ENCODE measurements around the gene GALT. TPM values are rescaled to one million over a fixed set of nuclear protein-coding genes. Genes with fewer than 3 reads are reported as not detected.
A peak's percentile ranks its signal among the peaks of the same experiment; 100 is the strongest.

The GALT gene
- total and polyA plus RNA-seq, 4 donors, result 58.6 to 196 (median 115) TPM

GRCh38 chr9:34651876-34652601 is 5.6 kb downstream of the GALT start, which contains the start of gene IL11RA (continued):
- TF ChIP-seq, protein P1, sequence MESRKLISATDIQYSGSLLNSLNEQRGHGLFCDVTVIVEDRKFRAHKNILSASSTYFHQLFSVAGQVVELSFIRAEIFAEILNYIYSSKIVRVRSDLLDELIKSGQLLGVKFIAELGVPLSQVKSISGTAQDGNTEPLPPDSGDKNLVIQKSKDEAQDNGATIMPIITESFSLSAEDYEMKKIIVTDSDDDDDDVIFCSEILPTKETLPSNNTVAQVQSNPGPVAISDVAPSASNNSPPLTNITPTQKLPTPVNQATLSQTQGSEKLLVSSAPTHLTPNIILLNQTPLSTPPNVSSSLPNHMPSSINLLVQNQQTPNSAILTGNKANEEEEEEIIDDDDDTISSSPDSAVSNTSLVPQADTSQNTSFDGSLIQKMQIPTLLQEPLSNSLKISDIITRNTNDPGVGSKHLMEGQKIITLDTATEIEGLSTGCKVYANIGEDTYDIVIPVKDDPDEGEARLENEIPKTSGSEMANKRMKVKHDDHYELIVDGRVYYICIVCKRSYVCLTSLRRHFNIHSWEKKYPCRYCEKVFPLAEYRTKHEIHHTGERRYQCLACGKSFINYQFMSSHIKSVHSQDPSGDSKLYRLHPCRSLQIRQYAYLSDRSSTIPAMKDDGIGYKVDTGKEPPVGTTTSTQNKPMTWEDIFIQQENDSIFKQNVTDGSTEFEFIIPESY (IDR thresholded peaks at IDR 0.05), result no peak

DNA sequence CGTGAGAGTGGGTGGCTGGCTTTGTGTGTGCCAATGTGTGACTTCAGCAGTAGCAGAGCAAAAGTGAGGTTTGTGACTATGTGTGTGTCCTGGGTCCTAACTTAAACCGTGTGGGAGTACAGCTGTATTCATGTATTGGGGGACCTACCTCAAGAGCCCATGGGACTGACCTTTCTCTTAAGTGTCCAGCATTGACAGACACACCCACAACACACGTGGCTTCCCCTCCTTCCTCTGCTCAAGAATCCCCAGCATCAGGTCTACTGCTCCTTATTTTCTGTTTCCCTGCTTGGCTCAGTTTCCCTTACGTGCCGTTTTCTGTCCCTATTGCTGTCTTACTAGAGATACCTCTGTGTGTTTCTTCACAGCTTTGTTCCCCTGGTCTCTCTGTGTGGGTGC is 6.1 kb downstream of the GALT start:
- Histone ChIP-seq H3K9me3 (ENCODE audit: control insufficient read depth in 4 of 4, low read length in 3 of 4) (no peaks in the 10 kb centered on the region), H3K9ac (ENCODE audit: low read depth in 1 of 2, low read length in 2 of 2) (no peak overlapping the region), H3K4me1 (ENCODE audit: control insufficient read depth in 4 of 4, insufficient read depth in 4 of 4, low read length in 3 of 4) (peaks cover 14 to 65% (median 59%) of the 10 kb centered on the region in 4 donors), H3K27ac (ENCODE audit: low read depth in 1 of 2, low read length in 2 of 2) (peak overlapping the region; percentile 58 to 80), H3K36me3 (ENCODE audit: control insufficient read depth in 4 of 4, insufficient read depth in 3 of 4, low read depth in 1 of 4, low read length in 3 of 4) (peaks cover 0 to 15% (median 10%) of the 10 kb centered on the region in 4 donors), H3K27me3 (ENCODE audit: control insufficient read depth in 4 of 4, insufficient read depth in 4 of 4, low read length in 3 of 4) (no peaks in the 10 kb centered on the region), H3K4me3 (ENCODE audit: low read depth in 1 of 3, low read length in 3 of 3) (no peak overlapping the region)
- WGBS, result 38% methylated on average over 5 of the region's 5 CpGs
- TF ChIP-seq JUND (IDR thresholded peaks at IDR 0.05), result no peak
- TF ChIP-seq HNF4A (conservative IDR thresholded peaks at IDR 0.05), result no peak
- no peak for TF ChIP-seq RXRA (IDR thresholded peaks at IDR 0.05)
- TF ChIP-seq, protein P1 (IDR thresholded peaks at IDR 0.05), result no peak
- no peak for DNase-seq (ENCODE audit: low spot score)

GRCh38 chr9:34653151-34654072 is 6.9 kb downstream of the GALT start:
- no peak overlapping the region for H3K9ac ChIP-seq (ENCODE audit: low read depth in 1 of 2, low read length in 2 of 2)
- H3K4me3 ChIP-seq (ENCODE audit: low read depth in 1 of 3, low read length in 3 of 3), result no peak overlapping the region
- no peaks in the 10 kb centered on the region for H3K27me3 ChIP-seq (ENCODE audit: control insufficient read depth in 4 of 4, insufficient read depth in 4 of 4, low read length in 3 of 4)
- H3K36me3 ChIP-seq (ENCODE audit: control insufficient read depth in 4 of 4, insufficient read depth in 3 of 4, low read depth in 1 of 4, low read length in 3 of 4), result peaks cover 0 to 14% (median 9%) of the 10 kb centered on the region in 4 donors
- no peak for DNase-seq (ENCODE audit: low spot score)
- peak overlapping the region; percentile 8 to 19 for H3K27ac ChIP-seq (ENCODE audit: low read depth in 1 of 2, low read length in 2 of 2)
- WGBS, result 75% methylated on average over 11 of the region's 11 CpGs
- H3K9me3 ChIP-seq (ENCODE audit: control insufficient read depth in 4 of 4, low read length in 3 of 4), result no peaks in the 10 kb centered on the region
- peaks cover 8 to 57% (median 51%) of the 10 kb centered on the region in 4 donors for H3K4me1 ChIP-seq (ENCODE audit: control insufficient read depth in 4 of 4, insufficient read depth in 4 of 4, low read length in 3 of 4)
- no peak for TF ChIP-seq YY1 (IDR thresholded peaks at IDR 0.05)
- TF ChIP-seq, protein P2, sequence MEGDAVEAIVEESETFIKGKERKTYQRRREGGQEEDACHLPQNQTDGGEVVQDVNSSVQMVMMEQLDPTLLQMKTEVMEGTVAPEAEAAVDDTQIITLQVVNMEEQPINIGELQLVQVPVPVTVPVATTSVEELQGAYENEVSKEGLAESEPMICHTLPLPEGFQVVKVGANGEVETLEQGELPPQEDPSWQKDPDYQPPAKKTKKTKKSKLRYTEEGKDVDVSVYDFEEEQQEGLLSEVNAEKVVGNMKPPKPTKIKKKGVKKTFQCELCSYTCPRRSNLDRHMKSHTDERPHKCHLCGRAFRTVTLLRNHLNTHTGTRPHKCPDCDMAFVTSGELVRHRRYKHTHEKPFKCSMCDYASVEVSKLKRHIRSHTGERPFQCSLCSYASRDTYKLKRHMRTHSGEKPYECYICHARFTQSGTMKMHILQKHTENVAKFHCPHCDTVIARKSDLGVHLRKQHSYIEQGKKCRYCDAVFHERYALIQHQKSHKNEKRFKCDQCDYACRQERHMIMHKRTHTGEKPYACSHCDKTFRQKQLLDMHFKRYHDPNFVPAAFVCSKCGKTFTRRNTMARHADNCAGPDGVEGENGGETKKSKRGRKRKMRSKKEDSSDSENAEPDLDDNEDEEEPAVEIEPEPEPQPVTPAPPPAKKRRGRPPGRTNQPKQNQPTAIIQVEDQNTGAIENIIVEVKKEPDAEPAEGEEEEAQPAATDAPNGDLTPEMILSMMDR (IDR thresholded peaks at IDR 0.05; ENCODE audit: low read depth, low read length, missing input control), result no peak
- no peak for TF ChIP-seq JUND (IDR thresholded peaks at IDR 0.05)
- no peak for TF ChIP-seq HNF4A (conservative IDR thresholded peaks at IDR 0.05)
- TF ChIP-seq REST (IDR thresholded peaks at IDR 0.05), result no peak
- TF ChIP-seq FOXA1 (IDR thresholded peaks at IDR 0.05), result no peak
- TF ChIP-seq, protein P3, sequence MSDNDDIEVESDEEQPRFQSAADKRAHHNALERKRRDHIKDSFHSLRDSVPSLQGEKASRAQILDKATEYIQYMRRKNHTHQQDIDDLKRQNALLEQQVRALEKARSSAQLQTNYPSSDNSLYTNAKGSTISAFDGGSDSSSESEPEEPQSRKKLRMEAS (IDR thresholded peaks at IDR 0.05), result no peak
- TF ChIP-seq, protein P1 (IDR thresholded peaks at IDR 0.05), result no peak
- TF ChIP-seq EGR1 (IDR thresholded peaks at IDR 0.05; ENCODE audit: low read depth in 2 of 2), result no peak
- no peak for TF ChIP-seq GABPA (IDR thresholded peaks at IDR 0.05 in 1 of 2, conservative IDR thresholded peaks at IDR 0.05 in 1 of 2)
- TF ChIP-seq TAF1 (conservative IDR thresholded peaks at IDR 0.05), result no peak
- TF ChIP-seq RXRA (IDR thresholded peaks at IDR 0.05), result no peak
- TF ChIP-seq FOXA2 (IDR thresholded peaks at IDR 0.05), result no peak
- TF ChIP-seq NR2F2 (IDR thresholded peaks at IDR 0.05), result no peak
- no peak for TF ChIP-seq HNF4G (IDR thresholded peaks at IDR 0.05)

Data from liver (tissue), 9 donors.